Gastrocnemius medialis (tissue), 4 donors: ENCODE measurements around the gene NKX6-2. TPM values are rescaled to one million over a fixed set of nuclear protein-coding genes. Genes with fewer than 3 reads are reported as not detected.

ENCODE experiments used
- ATAC-seq, 2 donors: fragments of 150-250 bp; one replicate each; pipeline ENCODE4 v1.9.1; 2016
- DNase-seq, 2 donors: peaks; one replicate each; pipeline ENCODE4 v3.0.0-alpha.2; 2019
- H3K27ac ChIP-seq, 4 donors: fragments of 200-600 bp; sonication (generic); 1 replicate in 1 of 4; 2 replicates in 3 of 4; pipeline ENCODE4 v1.5.1; 2016 to 2018; ENCODE audit warnings: mild to moderate bottlenecking in 2 of 4, moderate library complexity in 1 of 4
- H3K27me3 ChIP-seq, 3 donors: fragments of 200-600 bp; sonication (generic) in 2 of 3; 1 replicate in 1 of 3; 2 replicates in 2 of 3; pipeline versions ENCODE4 v1.5.1 to v1.6.0; 2016 to 2019; ENCODE audit warnings: mild to moderate bottlenecking in 1 of 3, moderate library complexity in 1 of 3
- H3K36me3 ChIP-seq, 2 donors: fragments of 200-600 bp; sonication (generic) in 1 of 2; one replicate each; pipeline ENCODE4 v1.5.1; 2017 to 2018
- H3K4me1 ChIP-seq, 2 donors: fragments of 200-600 bp; sonication (generic) in 1 of 2; one replicate each; pipeline ENCODE4 v1.5.1; 2016 to 2017; ENCODE audit warnings: mild to moderate bottlenecking in 2 of 2
- H3K4me3 ChIP-seq, 4 donors: fragments of 200-600 bp; sonication (generic) in 3 of 4; 1 replicate in 1 of 4; 2 replicates in 3 of 4; pipeline ENCODE4 v1.5.1; 2016 to 2019; ENCODE audit warnings: mild to moderate bottlenecking in 2 of 4
- H3K9me3 ChIP-seq, 3 donors: fragments of 200-600 bp; sonication (generic) in 2 of 3; 1 replicate in 1 of 3; 2 replicates in 2 of 3; pipeline ENCODE4 v1.5.1; 2016 to 2019
- POLR2A ChIP-seq, 2 donors: fragments of 450-650 bp; IDR thresholded peaks; one replicate each; pipeline ENCODE4 v1.6.1; 2017; ENCODE audit warnings: antibody characterized with exemption in 2 of 2, mild to moderate bottlenecking in 2 of 2, moderate library complexity in 2 of 2
- in situ Hi-C, 4 donors: fragments of 200-750 bp; cut with MboI; loops; one replicate each; pipeline versions ENCODE4 v1.15.0 to v1.8.0; 2017; ENCODE audit warnings: low sequenced_read_pairs in 4 of 4
- intact Hi-C: fragments of 100-400 bp; cut with DNase I; formaldehyde crosslinking; loops from one replicate; pipeline ENCODE4 v1.15.1; 2023; ENCODE audit warnings: low total_unique reads
- total RNA-seq, 4 donors: library from RNA; depleted of rRNA; stranded (reverse); fragments of >200 nt; gene quantifications; one replicate each; pipeline versions ENCODE4 v1.1.0 to v1.2.3, GENCODE V29; 2016
- TF ChIP-seq, protein P1 (sequence below), 5 experiments: fragments of 450-650 bp in 3 of 5; fragments of 200-600 bp in 2 of 5; sonication (generic) in 2 of 5; IDR thresholded peaks in 4 of 5; conservative IDR thresholded peaks in 1 of 5; 1 replicate in 4 of 5; 2 replicates in 1 of 5; pipeline ENCODE4 v1.5.1; 2016 to 2019; ENCODE audit warnings: antibody characterized with exemption in 5 of 5, mild to moderate bottlenecking in 3 of 5, moderate library complexity in 3 of 5

NKX6-2 gene
- total RNA-seq, 4 donors from 2014 or later: 0.09 TPM; not detected in 3

DNA sequence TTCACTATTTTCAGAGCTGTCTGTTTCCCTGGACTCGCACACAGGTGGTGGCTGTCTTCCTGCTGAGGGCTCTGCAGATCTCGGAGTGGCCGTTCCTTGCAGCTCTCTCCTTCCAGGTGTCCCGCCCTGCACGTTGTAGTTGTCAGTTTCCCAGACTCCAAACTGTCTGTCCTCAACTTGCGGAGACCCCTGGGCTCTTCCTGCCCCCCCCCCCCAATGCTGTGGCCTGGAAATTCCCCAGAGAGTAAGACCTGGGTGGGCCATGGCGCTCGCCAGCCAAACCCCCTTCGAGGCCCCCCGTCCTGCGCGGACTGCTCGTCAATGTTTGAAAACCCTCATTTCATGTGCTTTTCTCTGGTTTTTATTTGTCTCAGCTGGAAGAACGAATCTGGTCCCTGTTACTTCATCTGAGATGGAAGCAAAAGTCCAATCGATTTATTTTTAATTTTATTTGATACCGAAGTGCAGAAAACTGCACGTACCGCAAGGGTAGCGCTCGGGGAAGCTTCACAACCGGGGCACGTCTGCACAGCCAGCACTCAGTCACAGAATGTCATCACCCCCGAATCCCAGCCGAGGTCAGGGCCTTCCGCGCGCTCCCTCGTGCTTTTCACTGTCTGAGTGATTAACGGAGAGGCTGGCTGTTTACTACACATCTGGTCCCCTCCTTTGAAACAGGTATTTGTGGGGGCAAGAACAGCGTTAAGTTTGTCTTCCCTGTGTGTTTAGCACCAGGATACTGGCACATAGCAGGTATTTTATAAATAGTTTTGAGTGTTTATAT lies 46.4 kb upstream of the NKX6-2 start:
- H3K27me3 ChIP-seq: no peaks in the 10 kb centered on the region
- no peak for ATAC-seq
- no peak overlapping the region for H3K4me3 ChIP-seq
- H3K36me3 ChIP-seq: peaks cover 0 to 12% of the 10 kb centered on the region in 2 donors
- TF ChIP-seq, protein P1, sequence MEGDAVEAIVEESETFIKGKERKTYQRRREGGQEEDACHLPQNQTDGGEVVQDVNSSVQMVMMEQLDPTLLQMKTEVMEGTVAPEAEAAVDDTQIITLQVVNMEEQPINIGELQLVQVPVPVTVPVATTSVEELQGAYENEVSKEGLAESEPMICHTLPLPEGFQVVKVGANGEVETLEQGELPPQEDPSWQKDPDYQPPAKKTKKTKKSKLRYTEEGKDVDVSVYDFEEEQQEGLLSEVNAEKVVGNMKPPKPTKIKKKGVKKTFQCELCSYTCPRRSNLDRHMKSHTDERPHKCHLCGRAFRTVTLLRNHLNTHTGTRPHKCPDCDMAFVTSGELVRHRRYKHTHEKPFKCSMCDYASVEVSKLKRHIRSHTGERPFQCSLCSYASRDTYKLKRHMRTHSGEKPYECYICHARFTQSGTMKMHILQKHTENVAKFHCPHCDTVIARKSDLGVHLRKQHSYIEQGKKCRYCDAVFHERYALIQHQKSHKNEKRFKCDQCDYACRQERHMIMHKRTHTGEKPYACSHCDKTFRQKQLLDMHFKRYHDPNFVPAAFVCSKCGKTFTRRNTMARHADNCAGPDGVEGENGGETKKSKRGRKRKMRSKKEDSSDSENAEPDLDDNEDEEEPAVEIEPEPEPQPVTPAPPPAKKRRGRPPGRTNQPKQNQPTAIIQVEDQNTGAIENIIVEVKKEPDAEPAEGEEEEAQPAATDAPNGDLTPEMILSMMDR (IDR thresholded peaks at IDR 0.05 in 4 of 5, conservative IDR thresholded peaks at IDR 0.05 in 1 of 5): no peak
- TF ChIP-seq POLR2A (IDR thresholded peaks at IDR 0.05): no peak
- intact Hi-C loops (no loop called here), in situ Hi-C loops (no loop called here)
- DNase-seq: no peak
- H3K27ac ChIP-seq: no peak overlapping the region
- no peaks in the 10 kb centered on the region for H3K9me3 ChIP-seq
- no peaks in the 10 kb centered on the region for H3K4me1 ChIP-seq

DNA sequence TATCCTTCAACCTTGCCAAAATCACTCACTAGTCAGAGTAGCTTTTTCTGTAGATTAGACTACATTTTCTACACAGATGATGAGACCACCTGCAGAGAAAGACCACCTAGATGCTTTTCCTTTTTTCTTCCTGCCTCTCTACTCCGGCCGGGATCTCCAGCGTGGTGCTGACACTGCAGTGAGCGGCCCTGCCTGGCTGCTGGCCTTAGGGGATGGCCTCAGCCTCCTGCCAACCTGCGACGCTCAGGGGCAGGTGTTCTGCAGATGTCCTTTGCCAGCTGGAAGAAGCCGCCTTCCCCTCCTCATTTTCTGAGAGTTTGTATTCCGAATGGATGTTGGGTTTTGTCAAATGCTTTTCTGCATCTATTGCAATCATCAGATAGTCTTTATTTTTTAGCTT lies 43.5 kb upstream of the NKX6-2 start:
- intact Hi-C loops: no loop called here
- DNase-seq (no peak), ATAC-seq (peak in 1 of 2 donors; percentile 41)
- Histone ChIP-seq H3K4me1 (no peaks in the 10 kb centered on the region), H3K36me3 (peaks cover 0 to 12% of the 10 kb centered on the region in 2 donors), H3K9me3 (no peaks in the 10 kb centered on the region), H3K27ac (no peak overlapping the region), H3K4me3 (no peak overlapping the region), H3K27me3 (no peaks in the 10 kb centered on the region)
- TF ChIP-seq, protein P1 (IDR thresholded peaks at IDR 0.05 in 4 of 5, conservative IDR thresholded peaks at IDR 0.05 in 1 of 5): no peak
- TF ChIP-seq POLR2A (IDR thresholded peaks at IDR 0.05): no peak
- in situ Hi-C loops: no loop called here

DNA sequence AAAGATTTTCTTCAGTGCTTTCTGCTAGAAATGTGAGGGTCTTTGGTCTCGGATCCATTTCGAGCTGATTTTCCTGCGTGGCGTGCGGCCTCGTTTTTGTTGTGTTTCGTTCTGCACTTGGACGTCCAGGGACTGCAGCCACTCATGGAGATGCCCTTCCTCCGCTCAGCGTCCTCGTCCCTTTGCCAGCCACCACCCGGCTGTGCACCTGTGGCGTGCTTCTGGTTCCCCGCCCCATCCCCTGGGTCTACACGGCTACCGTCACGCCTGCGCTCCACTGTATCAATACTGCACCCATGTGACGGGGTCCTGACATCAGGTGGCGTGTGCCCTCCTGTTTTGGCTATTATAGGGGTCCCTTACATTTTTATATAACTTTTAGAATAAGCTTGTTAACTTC lies 42.7 kb upstream of the NKX6-2 start:
- Histone ChIP-seq H3K27me3 (no peaks in the 10 kb centered on the region), H3K4me1 (no peaks in the 10 kb centered on the region), H3K9me3 (no peaks in the 10 kb centered on the region), H3K36me3 (peaks cover 0 to 11% of the 10 kb centered on the region in 2 donors), H3K27ac (no peak overlapping the region), H3K4me3 (no peak overlapping the region)
- TF ChIP-seq, protein P1 (IDR thresholded peaks at IDR 0.05 in 4 of 5, conservative IDR thresholded peaks at IDR 0.05 in 1 of 5): no peak
- no peak for TF ChIP-seq POLR2A (IDR thresholded peaks at IDR 0.05)
- ATAC-seq: no peak
- in situ Hi-C loops (no loop called here), intact Hi-C loops (no loop called here)
- DNase-seq: no peak

DNA sequence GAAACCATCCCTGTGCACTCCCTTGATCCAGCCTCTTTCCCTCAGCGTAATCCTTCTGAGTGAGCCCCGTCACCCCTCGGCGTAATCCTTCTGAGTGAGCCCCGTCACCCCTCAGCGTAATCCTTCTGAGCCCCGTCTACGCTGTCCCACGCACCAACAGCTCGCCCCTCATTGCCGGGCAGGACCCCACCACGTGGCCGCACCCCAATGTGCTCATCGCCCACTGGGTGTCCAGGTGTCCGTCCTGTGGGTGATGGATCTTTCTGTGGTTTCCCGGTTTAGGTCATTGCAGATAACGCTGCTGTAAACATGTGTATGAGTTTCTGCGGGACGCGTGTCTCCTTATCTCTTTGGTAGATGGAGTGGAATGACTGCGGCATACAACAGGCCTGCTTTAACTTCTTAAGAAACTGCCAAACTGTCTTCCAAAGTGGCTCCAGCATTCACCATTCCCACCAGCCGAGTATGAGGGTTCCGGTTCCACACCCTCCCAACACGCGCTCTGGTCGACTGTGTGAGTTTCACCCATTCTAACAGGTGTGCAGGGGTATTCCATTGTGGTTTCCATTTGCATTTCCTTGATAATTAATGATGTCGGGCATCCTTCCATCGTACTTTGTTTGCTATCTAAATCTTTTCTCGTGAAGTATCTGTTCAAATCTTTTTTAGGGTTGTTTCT lies 42.1 kb upstream of the NKX6-2 start:
- TF ChIP-seq POLR2A (IDR thresholded peaks at IDR 0.05): no peak
- TF ChIP-seq, protein P1 (IDR thresholded peaks at IDR 0.05 in 4 of 5, conservative IDR thresholded peaks at IDR 0.05 in 1 of 5): no peak
- peaks cover 0 to 5% of the 10 kb centered on the region in 2 donors for H3K36me3 ChIP-seq
- no peak overlapping the region for H3K27ac ChIP-seq
- ATAC-seq (no peak), DNase-seq (no peak)
- no peaks in the 10 kb centered on the region for H3K4me1 ChIP-seq
- H3K9me3 ChIP-seq: no peaks in the 10 kb centered on the region
- in situ Hi-C loops: no loop called here
- H3K4me3 ChIP-seq: no peak overlapping the region
- no peaks in the 10 kb centered on the region for H3K27me3 ChIP-seq
- intact Hi-C loops: no loop called here
